Activated CD8-positive, alpha-beta memory T cell treated with anti-CD3 and anti-CD28 coated beads for 4 hours (primary cell): ENCODE measurements around the gene GAL3ST1.

Source experiments
- DNase-seq, 2 donors: peaks; one replicate each; pipeline ENCODE4 v3.0.0-alpha.2; 2020; ENCODE audit warnings: low read depth in 2 of 2

Gene GAL3ST1

DNA sequence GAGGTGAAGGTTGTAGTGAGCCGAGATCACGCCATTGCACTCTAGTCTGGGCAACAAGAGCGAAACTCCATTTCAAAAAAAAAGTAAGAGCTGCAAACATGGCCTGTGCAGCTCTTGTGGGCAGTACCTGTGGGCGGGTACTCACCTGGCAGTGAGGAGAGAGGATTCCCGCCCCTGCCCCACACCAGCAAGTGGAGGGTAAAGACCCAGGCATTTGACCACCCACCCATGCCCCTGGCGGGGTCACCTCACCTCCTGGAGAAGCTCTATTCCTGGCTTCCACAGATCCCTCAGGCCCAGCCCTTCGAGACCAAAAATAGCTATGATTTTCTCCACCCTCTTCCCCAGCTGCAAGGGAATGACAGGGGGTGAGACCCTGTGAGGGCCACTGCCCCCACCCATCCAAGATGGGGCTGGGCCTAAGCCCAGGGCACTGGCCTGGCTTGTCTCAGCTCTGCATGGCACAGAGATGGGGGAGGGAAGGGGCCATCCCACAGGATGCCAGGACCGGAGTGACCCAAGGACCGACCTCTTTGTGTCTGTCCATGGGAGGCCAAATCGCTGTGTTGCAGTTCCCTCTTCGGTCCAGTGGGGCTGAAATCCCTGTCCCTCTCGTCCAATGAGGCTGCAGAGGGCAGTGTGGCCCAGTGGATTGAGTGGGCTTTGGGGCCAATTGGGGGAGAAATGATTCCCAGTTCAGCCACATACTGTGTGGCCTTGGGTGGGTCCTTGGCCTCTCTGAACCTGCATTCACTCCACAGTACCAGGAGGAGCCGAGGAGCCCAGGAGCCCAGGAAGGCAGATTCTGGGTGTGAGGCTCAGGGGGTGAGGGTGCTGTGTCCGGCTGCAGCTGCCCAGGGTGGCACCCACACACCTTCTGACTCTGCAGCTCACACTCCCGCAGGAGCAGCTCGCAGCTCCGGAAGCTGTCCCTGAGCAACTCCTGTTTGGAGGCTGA, 42.5 kb downstream of the GAL3ST1 start:
- no peak for DNase-seq

DNA sequence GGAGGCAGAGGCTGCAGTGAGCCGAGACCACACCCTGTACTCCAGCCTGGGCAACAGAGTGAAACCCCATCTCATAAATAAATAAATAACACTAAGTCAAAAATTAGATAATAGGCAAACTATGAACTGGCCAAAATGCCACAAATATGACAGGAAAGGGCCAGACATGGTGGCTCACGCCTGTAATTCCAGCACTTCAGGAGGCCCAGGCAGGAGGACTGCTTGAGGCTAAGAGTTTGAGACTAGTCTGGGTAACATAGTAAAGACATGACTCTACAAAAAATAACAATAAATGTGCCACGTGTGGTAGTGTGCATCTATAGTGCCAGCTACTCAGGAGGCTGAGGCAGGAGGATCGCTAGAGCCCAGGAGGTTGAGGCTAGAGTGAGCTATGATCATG, 47.8 kb downstream of the GAL3ST1 start:
- DNase-seq = no peak

DNA sequence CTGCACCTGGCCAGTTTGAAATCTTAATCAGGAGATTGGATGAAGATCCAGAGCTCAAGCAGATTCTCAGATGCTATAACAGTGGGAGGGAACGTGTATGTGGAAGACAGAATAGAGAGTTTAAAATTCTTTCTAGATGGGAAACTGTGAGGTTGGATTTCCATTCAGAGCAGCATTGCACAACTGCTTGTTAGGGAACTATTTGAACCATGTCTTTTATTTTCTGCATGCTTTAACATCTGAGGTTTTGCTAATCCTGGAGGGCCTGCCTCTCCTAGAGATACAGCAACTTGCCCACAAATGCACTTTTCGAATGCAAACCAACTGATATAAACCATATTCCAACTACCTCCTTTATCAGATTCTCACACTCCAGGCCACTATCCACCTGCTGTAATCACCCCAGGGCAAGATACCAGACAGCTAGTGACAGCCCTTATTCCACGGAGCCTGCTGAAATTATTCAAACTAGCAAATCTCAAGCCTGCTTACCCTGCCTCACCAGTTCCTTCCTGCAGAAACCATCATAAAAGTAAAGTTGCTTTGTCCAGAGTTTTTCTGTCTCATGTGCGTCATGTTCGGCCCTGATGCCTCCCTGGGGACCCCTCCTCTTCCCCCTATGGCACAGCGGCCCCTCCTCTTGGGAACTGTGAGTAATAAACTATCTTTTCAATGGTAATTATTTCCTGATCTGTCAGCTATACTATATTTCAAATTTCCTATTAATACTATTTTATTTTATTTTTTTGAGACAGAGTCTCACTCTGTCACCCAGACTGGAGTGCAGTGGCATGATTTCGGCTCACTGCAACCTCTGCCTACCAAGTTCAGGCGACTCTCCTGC, 50.6 kb downstream of the GAL3ST1 start:
- DNase-seq = no peak

DNA sequence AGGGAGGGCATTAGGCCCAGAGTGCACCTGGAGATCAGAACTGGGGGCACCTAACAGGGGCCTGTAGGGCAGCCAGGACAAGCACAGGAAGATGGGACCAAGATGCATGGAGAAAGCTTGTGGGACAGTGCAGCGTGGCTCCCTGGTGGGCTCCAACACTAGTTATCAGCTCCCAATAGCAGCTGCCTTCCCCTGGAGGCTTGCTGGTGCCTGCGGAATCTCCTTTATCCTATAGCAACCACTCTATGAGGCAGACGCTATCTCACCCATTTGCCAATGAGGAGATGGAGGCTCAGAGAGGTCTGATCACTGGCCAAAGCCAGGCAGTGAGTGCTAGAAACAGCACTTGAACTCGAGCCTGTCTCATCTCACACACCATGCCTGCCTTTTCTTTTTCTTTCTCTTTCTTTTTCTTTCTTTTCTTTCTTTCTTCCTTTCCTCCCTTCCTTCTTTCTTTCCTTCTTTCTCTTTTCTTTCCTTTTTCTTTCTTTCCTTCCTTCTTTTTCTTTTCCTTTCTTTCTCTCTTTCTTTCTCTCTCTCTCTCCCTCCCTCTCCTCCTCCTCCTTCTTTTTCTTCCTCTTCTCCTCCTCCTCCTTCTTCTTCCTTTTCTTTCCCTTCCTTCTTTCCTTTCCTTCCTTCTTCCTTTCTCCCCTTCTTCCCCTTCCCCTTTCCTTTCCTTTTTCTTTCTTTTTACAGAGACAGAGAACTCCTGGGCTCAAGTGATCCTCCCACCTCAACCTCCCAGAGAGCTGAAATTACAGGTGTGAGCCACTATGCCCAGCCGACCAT, 52.9 kb downstream of the GAL3ST1 start:
- no peak for DNase-seq

DNA sequence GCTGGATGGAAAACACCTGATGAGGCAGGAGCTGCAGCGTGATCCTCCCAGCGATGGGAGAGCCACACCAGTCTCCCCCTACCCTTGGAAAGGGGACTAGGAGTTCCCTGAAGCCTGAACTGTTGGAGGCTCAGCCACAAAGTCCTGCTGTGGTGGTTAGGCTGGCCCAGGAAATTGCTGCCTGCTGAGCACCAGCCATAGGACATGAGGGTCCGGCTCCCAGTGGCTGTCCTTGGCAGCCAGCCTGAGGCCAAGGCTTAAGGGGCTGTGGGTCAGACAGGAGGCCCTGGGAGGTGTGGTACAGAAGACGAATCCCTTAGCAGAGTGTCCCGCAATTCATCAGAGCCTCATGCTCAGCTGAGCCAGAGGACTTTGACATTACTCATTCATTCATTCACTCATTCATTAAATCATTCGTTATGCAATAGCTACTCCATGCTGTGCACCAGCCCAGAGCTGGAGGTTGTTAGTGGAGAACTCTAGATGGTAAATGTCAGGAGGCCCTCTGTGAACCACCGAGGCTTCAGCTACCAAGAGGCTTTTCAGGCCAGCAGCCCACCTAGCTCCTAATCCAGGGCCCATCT, 54.5 kb downstream of the GAL3ST1 start:
- no peak for DNase-seq

DNA sequence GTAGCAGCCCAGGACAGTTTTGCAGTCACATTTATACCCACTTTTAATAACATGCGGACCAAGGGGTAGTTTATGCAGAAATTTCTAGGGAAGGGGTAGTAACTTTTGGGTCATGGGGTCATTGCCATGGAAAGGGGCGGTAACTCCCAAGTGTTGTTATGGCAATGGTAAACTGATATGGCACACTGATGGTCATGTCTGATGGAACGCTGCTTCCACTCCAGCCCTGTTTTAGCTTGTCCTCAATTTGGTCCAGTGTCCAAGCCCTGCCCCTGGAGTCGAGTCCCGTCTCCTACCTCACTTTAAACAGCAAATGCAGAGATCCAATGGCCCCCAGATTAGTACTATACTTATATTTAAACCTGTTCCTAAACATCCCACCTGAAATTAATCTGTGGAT, 57.7 kb downstream of the GAL3ST1 start:
- DNase-seq = no peak

- DNase-seq = no peak
Observed at GRCh38 chr22:30516273-30516672, 58.2 kb downstream of the GAL3ST1 start.

GRCh38 chr22:30514252-30514651, 60.2 kb downstream of the GAL3ST1 start:
- no peak for DNase-seq

DNA sequence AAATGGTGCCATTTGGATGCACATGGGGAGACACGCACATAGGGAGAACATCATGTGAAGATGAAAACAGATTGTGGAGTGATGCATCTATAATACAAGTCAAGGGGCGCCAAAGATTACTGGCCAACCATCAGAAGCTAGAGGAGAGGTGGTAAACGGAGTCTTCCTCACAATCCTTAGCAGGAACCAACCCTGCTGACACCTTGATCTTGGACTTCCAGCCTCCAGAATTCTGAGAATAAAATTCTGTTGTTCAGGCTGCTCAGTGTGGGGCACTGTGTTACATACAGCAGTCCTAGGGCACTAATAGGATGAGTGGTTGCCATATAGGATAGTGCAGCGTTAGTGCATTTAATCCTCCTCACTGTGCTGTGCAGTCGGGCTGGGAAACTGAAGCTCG, 61.0 kb downstream of the GAL3ST1 start:
- no peak for DNase-seq

GRCh38 chr22:30511911-30512310, 62.6 kb downstream of the GAL3ST1 start:
- no peak for DNase-seq

- no peak for DNase-seq
Observed at GRCh38 chr22:30511109-30511508, 63.4 kb downstream of the GAL3ST1 start.

DNA sequence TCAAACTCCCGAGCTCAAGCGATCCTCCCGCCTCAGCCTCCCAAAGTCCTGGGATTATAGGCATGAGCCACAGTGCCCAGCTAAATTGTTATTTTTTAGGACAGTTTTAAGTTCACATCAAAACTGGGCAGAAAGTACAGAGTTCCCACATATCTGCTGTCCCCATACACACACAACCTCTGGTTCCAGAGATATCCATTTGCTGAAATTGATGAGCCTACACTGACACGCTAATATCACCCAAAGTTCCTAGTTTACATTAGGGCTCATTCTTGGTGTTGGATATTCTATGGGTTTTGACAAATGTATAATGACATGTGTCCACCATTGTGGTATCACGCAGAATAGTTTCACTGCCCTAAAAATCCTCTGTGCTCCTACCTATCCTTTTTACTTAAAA, 66.2 kb downstream of the GAL3ST1 start:
- no peak for DNase-seq

GRCh38 chr22:30507670-30508069, 66.8 kb downstream of the GAL3ST1 start:
- DNase-seq = no peak

DNA sequence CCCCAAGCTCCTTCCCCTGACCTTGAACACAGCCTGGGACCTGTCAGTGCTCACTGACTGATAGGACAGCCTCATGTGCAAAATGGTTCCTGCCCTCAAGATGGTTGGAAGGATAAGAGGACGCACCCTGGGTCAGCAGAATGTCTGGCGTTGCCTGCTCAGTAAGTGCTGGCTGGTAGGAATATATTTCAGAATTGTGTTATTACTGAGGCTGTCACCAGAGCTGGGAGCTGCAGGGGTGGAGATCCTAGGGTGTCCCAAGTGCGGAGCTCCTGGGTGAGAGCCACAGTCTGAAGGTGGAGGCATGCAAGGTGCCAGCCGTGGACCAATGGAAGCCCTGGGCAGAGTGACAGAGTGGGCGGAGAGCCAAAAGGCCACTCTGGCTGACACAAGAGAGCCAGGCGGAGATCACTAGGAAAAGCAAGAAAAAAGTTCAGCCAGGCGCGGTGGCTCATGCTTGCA, 67.9 kb downstream of the GAL3ST1 start:
- DNase-seq = no peak
